Psoas muscle (tissue), 8 donors: ENCODE measurements around the gene SFTA2. TPM values are rescaled to one million over a fixed set of nuclear protein-coding genes. Genes with fewer than 3 reads are reported as not detected.

Source experiments
- ATAC-seq, 4 donors: fragments of 200-7000 bp; cut with Tn5 transposase; one replicate each; pipeline ENCODE4 v1.9.1; 2020; ENCODE audit warnings: moderate library complexity in 3 of 4, mild to moderate bottlenecking in 2 of 4
- DNase-seq, 2 donors: peaks; one replicate each; pipeline ENCODE4 v3.0.0-alpha.2; 2020
- H3K27ac ChIP-seq: fragments of 200-600 bp; one replicate; pipeline ENCODE4 v1.8.0; 2022
- H3K27me3 ChIP-seq, 3 donors: fragments of 200-600 bp in 1 of 3; one replicate each; pipeline versions ENCODE4 v1.6.1 to v1.8.0; 2013 to 2022; ENCODE audit warnings: low read length in 2 of 3, mild to moderate bottlenecking in 2 of 3, moderate library complexity in 1 of 3; ENCODE audit not compliant: insufficient read depth in 3 of 3
- H3K36me3 ChIP-seq, 2 donors: fragments of 200-600 bp in 1 of 2; one replicate each; pipeline versions ENCODE4 v1.6.1 to v1.8.0; 2013 to 2022; ENCODE audit warnings: low read depth in 1 of 2, mild to moderate bottlenecking in 1 of 2, moderate library complexity in 1 of 2; ENCODE audit not compliant: insufficient read depth in 1 of 2
- H3K4me1 ChIP-seq: fragments of 200-600 bp; one replicate; pipeline ENCODE4 v1.8.0; 2022
- H3K4me3 ChIP-seq: fragments of 200-600 bp; one replicate; pipeline ENCODE4 v1.8.0; 2022; ENCODE audit warnings: mild to moderate bottlenecking
- H3K9me3 ChIP-seq: fragments of 200-600 bp; one replicate; pipeline ENCODE4 v1.8.0; 2022
- WGBS, 3 donors: extraction: QIAGEN DNeasy Blood & Tissue Kit; methylation state at CpG; one replicate each; pipeline versions ENCODE4 v1.1.6 to v1.1.7; 2013; 5-methylcytosine and 5-hydroxymethylcytosine counted together
- intact Hi-C, 2 donors: fragments of 100-400 bp; cut with DNase I; formaldehyde crosslinking; loops; one replicate each; pipeline versions ENCODE4 v1.11.0 to v1.14.2; 2022
- polyA plus RNA-seq, 3 donors: library from polyadenylated mRNA; stranded (reverse); fragments of 200-250 nt; gene quantifications; one replicate each; pipeline ENCODE4 v1.2.3, GENCODE V29; 2013
- total RNA-seq, 4 donors: library from RNA; stranded (reverse); fragmentation: NEBNext Ultra II Directional in 2 of 4; extraction: Animal tissue kit (Norgen Biotek cat#: 25700) in 2 of 4; gene quantifications; one replicate each; pipeline versions ENCODE4 v1.2.1 to v1.2.4, GENCODE V29; 2021 to 2023
- TF ChIP-seq, protein P1 (sequence below): fragments of 200-600 bp; IDR thresholded peaks from one replicate; pipeline ENCODE4 v1.8.0; 2022; ENCODE audit warnings: antibody characterized with exemption
- donor health status: healthy with polysubstance abuse.
- donor health status: DM: no; HTN: no; CAD: no; lungs with moderate emphysema.
- donor health status: Bipolar disorder and iron deficiency.
- donor health status: healthy.
- donor health status: DM: yes; HTN: yes; CAD: no.
- donor health status: DM: no; HTN: no; CAD: no.
- donor health status: DM: no; HTN: no; CAD: no.
- donor health status: DM: yes; HTN: yes; CAD: no.

Gene SFTA2
- total and polyA plus RNA-seq, 7 donors: 0.13 to 0.14 TPM; not detected in 5

DNA sequence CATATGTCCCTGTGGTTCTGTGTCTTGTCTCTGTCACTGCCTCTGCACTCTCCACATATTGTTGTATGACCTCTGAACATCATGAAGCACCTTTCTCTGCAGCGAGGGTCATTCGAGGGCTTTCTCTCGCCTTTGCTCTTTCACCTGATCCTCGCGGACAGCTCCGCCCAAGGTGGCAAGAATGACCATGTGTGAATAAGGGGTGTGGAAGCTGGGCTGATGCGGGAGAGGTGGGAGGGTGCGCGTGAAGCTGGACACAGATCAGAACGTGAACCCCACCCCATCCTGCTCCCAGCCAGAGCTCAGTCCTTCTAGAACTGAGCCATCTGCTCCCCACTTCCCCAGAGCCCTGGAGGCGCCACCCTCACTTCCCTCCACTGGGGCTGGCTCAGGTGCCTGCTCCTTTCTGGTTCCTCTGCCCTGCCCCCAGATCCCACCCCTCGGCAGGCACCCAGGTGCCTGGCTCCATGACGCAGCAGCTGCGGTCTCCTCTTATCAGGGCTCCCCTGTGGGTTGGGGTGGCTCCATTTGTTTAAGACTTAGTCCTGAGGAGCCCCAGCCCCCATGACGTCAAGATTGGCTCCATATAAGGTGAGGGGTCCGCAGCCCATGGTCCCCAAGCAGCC is 8.5 kb upstream of the SFTA2 start, which contains the start of gene MUCL3:
Gene MUCL3, plus strand, starts transcription at position 613 of the 626 bp plus-strand sequence. CDS start 27 bp downstream, outside the sequence.
- DNase-seq (no peak), ATAC-seq (no peak)
- no peaks in the 10 kb centered on the region for H3K36me3 ChIP-seq
- 68 to 78% (median 73%) methylated on average over 15 to 16 of the region's 16 CpGs for WGBS, 3 donors
- no peaks in the 10 kb centered on the region for H3K9me3 ChIP-seq
- intact Hi-C loops: no loop called here
- H3K4me1 ChIP-seq: no peaks in the 10 kb centered on the region
- no peak within 1 kb of the TSS for H3K4me3 ChIP-seq
- TF ChIP-seq, protein P1, sequence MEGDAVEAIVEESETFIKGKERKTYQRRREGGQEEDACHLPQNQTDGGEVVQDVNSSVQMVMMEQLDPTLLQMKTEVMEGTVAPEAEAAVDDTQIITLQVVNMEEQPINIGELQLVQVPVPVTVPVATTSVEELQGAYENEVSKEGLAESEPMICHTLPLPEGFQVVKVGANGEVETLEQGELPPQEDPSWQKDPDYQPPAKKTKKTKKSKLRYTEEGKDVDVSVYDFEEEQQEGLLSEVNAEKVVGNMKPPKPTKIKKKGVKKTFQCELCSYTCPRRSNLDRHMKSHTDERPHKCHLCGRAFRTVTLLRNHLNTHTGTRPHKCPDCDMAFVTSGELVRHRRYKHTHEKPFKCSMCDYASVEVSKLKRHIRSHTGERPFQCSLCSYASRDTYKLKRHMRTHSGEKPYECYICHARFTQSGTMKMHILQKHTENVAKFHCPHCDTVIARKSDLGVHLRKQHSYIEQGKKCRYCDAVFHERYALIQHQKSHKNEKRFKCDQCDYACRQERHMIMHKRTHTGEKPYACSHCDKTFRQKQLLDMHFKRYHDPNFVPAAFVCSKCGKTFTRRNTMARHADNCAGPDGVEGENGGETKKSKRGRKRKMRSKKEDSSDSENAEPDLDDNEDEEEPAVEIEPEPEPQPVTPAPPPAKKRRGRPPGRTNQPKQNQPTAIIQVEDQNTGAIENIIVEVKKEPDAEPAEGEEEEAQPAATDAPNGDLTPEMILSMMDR: no peak
- H3K27me3 ChIP-seq: peaks cover 0 to 24% (median 6%) of the 10 kb centered on the region in 3 donors
- no peak within 1 kb of the TSS for H3K27ac ChIP-seq

DNA sequence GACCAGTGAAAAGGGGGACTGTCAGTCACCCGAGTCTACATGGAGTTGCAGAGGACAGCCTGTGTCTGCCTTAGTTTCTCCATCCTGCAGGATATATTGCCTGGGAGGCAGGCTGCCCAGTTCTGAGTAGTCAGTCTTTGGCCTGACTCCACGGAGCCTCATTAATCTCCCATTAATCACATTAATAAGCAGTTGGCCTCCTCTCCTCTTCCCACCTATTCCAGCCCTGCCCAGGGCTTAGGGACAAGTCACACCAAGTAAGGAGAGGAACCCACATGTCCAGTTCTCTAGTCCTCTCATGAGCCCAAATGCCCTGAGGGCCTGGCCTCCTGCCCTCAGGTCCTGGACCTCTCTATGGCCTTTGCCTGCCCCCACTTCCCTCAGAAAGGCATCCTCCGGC is 7.5 kb upstream of the SFTA2 start:
- no peak overlapping the region for H3K4me3 ChIP-seq
- DNase-seq (no peak), ATAC-seq (no peak)
- TF ChIP-seq, protein P1: no peak
- no peaks in the 10 kb centered on the region for H3K36me3 ChIP-seq
- H3K27ac ChIP-seq: no peak overlapping the region
- intact Hi-C loops: loop anchor here in 1 of 2 donors (5.0 kb wide), 1 partner anchor 108 kb away; no protein-coding TSS in a partner anchor
- 51 to 57% (median 55%) methylated on average over 3 of the region's 3 CpGs for WGBS, 3 donors
- H3K27me3 ChIP-seq: peaks cover 0 to 24% (median 6%) of the 10 kb centered on the region in 3 donors
- H3K9me3 ChIP-seq: no peaks in the 10 kb centered on the region
- no peaks in the 10 kb centered on the region for H3K4me1 ChIP-seq

DNA sequence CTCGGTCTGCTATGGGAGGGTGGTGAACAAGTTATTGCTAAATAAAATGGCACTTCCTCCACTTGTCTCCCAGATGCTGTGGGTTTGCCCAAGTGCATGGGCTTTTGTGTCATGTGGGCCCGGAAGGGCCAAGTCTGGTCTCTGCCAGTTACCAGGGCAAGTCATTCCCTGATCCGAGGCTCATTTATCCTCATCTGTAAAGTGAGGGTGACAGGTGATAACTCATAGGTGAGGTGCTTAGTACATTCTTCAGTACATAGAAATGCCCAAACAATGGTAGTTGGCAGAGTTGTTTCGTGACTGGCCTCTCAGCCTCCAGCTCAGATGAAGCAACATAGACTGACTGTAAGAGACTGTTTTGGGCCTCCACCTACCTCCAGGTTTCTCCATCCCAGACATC is 6.8 kb upstream of the SFTA2 start:
- Histone ChIP-seq H3K27me3 (peaks cover 0 to 20% (median 6%) of the 10 kb centered on the region in 3 donors), H3K27ac (no peak overlapping the region), H3K4me3 (no peak overlapping the region), H3K36me3 (no peaks in the 10 kb centered on the region), H3K4me1 (no peaks in the 10 kb centered on the region), H3K9me3 (no peaks in the 10 kb centered on the region)
- WGBS, 3 donors: 67 to 76% (median 71%) methylated on average over 4 of the region's 4 CpGs
- ATAC-seq (no peak), DNase-seq (no peak)
- TF ChIP-seq, protein P1: no peak
- intact Hi-C loops: loop anchor here in 1 of 2 donors (5.0 kb wide), 1 partner anchor 109 kb away; no protein-coding TSS in a partner anchor

DNA sequence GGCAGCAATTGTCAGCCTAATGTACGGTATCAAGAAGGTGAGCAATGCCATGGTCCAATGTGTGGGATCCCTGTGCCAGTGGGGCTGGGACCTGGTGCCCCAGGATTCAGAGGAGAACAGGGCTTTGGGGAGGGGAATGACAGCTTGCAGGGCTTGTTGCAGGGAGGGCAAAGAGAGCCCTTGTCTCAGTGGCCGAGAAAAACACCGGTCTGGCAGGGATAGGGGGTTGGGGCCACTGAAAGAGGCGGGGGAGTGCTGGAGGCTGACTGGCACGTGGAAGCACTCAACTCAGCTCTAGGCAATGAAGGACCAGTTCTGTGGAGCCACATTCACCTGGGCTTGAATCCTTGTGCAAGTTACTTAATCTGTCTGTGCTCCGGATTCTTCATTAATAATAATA is 5.3 kb upstream of the SFTA2 start:
- Histone ChIP-seq H3K9me3 (no peaks in the 10 kb centered on the region), H3K4me1 (no peaks in the 10 kb centered on the region), H3K27me3 (peaks cover 0 to 10% (median 6%) of the 10 kb centered on the region in 3 donors), H3K27ac (no peak overlapping the region), H3K36me3 (no peaks in the 10 kb centered on the region), H3K4me3 (no peak overlapping the region)
- 67 to 73% (median 69%) methylated on average over 6 of the region's 6 CpGs for WGBS, 3 donors
- TF ChIP-seq, protein P1: no peak
- intact Hi-C loops: loop anchor here in 1 of 2 donors (5.0 kb wide), 1 partner anchor 110 kb away; no protein-coding TSS in a partner anchor
- no peak for DNase-seq
- ATAC-seq: no peak
